Mesenchymal stem cell (in vitro differentiated cells and primary cell): ENCODE data around the gene FGFBP1.

Experiments
- DNase-seq: peaks from one replicate; pipeline ENCODE4 v3.0.0-alpha.2; 2013
- H2AFZ ChIP-seq: one replicate; pipeline ENCODE4 v1.6.1; 2013; ENCODE audit warnings: low read depth, mild to moderate bottlenecking, control low read depth, inconsistent platforms, low read length, moderate library complexity
- H2AK5ac ChIP-seq: 2 replicates; pipeline ENCODE4 v1.6.1; 2013; ENCODE audit warnings: low read length, moderate library complexity, mild to moderate bottlenecking, inconsistent platforms; ENCODE audit not compliant: severe bottlenecking
- H2BK120ac ChIP-seq: one replicate; pipeline ENCODE4 v1.6.1; 2013; ENCODE audit warnings: low read depth, mild to moderate bottlenecking, inconsistent platforms, low read length, moderate library complexity
- H2BK12ac ChIP-seq, 2 experiments: one replicate each; pipeline ENCODE4 v1.6.1; 2013; ENCODE audit warnings: inconsistent platforms in 2 of 2, low read length in 2 of 2, mild to moderate bottlenecking in 2 of 2, moderate library complexity in 2 of 2, control low read depth in 1 of 2
- H2BK15ac ChIP-seq: one replicate; pipeline ENCODE4 v1.6.1; 2013; ENCODE audit warnings: mild to moderate bottlenecking, low read depth, inconsistent platforms; ENCODE audit not compliant: poor library complexity, severe bottlenecking
- H2BK5ac ChIP-seq: 2 replicates; pipeline ENCODE4 v1.6.1; 2013; ENCODE audit warnings: low read depth, mild to moderate bottlenecking, low read length, control low read depth, inconsistent platforms; ENCODE audit not compliant: poor library complexity, severe bottlenecking
- H3K14ac ChIP-seq, 2 experiments: one replicate each; pipeline ENCODE4 v1.6.1; 2013; ENCODE audit warnings: inconsistent platforms in 2 of 2, low read length in 2 of 2, control low read depth in 1 of 2, mild to moderate bottlenecking in 1 of 2, moderate library complexity in 1 of 2
- H3K18ac ChIP-seq, 2 experiments: one replicate each; pipeline ENCODE4 v1.6.1; 2013; ENCODE audit warnings: inconsistent platforms in 2 of 2, low read length in 2 of 2, control low read depth in 1 of 2, low read depth in 1 of 2, mild to moderate bottlenecking in 1 of 2
- H3K23ac ChIP-seq, 2 experiments: one replicate each; pipeline ENCODE4 v1.6.1; 2013; ENCODE audit warnings: inconsistent platforms in 2 of 2, low read length in 2 of 2, mild to moderate bottlenecking in 2 of 2, moderate library complexity in 2 of 2, control low read depth in 1 of 2
- H3K27ac ChIP-seq: 2 replicates; pipeline ENCODE4 v1.5.1; 2013; ENCODE audit warnings: mild to moderate bottlenecking, moderate library complexity, low read length, control low read depth, inconsistent platforms; ENCODE audit not compliant: poor library complexity, severe bottlenecking
- H3K27me3 ChIP-seq, 2 experiments: 2 replicates each; pipeline versions ENCODE4 v1.6.1 to v1.7.0; 2013; ENCODE audit warnings: low read length in 2 of 2, mild to moderate bottlenecking in 2 of 2, moderate library complexity in 2 of 2, control low read depth in 1 of 2, inconsistent platforms in 1 of 2; ENCODE audit not compliant: control insufficient read depth in 1 of 2, insufficient read depth in 1 of 2
- H3K36me3 ChIP-seq, 2 experiments: 2 replicates each; pipeline versions ENCODE4 v1.6.1 to v1.7.0; 2013; ENCODE audit warnings: low read length in 2 of 2, control low read depth in 1 of 2, inconsistent platforms in 1 of 2, low read depth in 1 of 2, mild to moderate bottlenecking in 1 of 2; ENCODE audit not compliant: insufficient read depth in 2 of 2, control insufficient read depth in 1 of 2
- H3K4ac ChIP-seq, 2 experiments: one replicate each; pipeline ENCODE4 v1.6.1; 2013; ENCODE audit warnings: inconsistent platforms in 2 of 2, low read length in 2 of 2, mild to moderate bottlenecking in 2 of 2, moderate library complexity in 2 of 2, control low read depth in 1 of 2, low read depth in 1 of 2
- H3K4me1 ChIP-seq: 2 replicates; pipeline ENCODE4 v1.6.1; 2013; ENCODE audit warnings: low read depth, low read length, control low read depth; ENCODE audit not compliant: control insufficient read depth, insufficient read depth
- H3K4me2 ChIP-seq: 2 replicates; pipeline ENCODE4 v1.6.1; 2013; ENCODE audit warnings: low read length, mild to moderate bottlenecking, inconsistent platforms; ENCODE audit not compliant: poor library complexity, severe bottlenecking
- H3K4me3 ChIP-seq, 2 experiments: 2 replicates each; pipeline versions ENCODE4 v1.5.1 to v1.7.0; 2013; ENCODE audit warnings: low read length in 2 of 2, mild to moderate bottlenecking in 2 of 2, control low read depth in 1 of 2, low read depth in 1 of 2; ENCODE audit not compliant: insufficient read depth in 1 of 2
- H3K79me1 ChIP-seq: replicated peaks from 2 replicates; pipeline ENCODE4 v1.6.1; 2013; ENCODE audit warnings: mild to moderate bottlenecking, control low read depth, low read length, inconsistent platforms; ENCODE audit not compliant: poor library complexity, severe bottlenecking
- H3K9ac ChIP-seq: 2 replicates; pipeline ENCODE4 v1.7.0; 2013; ENCODE audit warnings: mild to moderate bottlenecking, low read length, moderate library complexity
- H3K9me3 ChIP-seq: 2 replicates; pipeline ENCODE4 v1.7.0; 2013; ENCODE audit warnings: mild to moderate bottlenecking, low read length; ENCODE audit not compliant: control insufficient read depth
- H4K8ac ChIP-seq: one replicate; pipeline ENCODE4 v1.6.1; 2013; ENCODE audit warnings: inconsistent platforms, mild to moderate bottlenecking, low read length, moderate library complexity
- H4K91ac ChIP-seq: one replicate; pipeline ENCODE4 v1.6.1; 2013; ENCODE audit warnings: mild to moderate bottlenecking, low read length, inconsistent platforms
- WGBS: methylation state at CpG from one replicate; pipeline ENCODE4 v1.1.7; 2013; ENCODE audit warnings: mixed read lengths; 5-methylcytosine and 5-hydroxymethylcytosine counted together

The FGFBP1 gene

DNA sequence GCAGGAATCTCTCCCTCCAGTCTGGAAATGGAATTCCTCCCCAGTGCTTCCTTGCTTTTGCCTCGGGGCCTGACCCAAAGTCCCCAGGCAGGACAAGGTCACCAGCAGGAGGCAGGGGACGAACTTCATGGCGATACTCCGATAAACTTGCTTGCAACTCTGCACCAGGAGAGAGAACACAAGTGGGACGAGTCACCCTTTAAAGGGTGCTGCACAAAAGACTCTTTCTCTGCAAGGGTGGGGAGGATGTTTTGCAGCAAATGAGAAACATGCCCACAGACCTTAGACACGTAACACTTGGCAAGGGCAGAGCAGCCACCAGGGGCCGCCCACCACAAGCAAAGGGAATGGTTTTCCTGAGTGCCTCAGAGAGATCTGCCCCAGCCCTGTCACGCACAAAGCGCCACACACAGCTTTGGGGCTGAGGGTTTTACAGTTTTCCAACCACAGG is 24.5 kb upstream of the FGFBP1 start, which contains the start of gene FGFBP2:
FGFBP2 (minus strand) TSS at position 175 of the 451 bp plus-strand sequence; CDS start at position 129, 46 bp downstream.
- no peak within 1 kb of the TSS for H2BK120ac ChIP-seq
- H3K79me1 ChIP-seq, result no peaks in the 10 kb centered on the region
- H2AFZ ChIP-seq, result no peak within 1 kb of the TSS
- H4K91ac ChIP-seq, result no peak within 1 kb of the TSS
- peaks cover 3% of the 10 kb centered on the region for H3K4me1 ChIP-seq
- H3K9me3 ChIP-seq, result peaks cover 7% of the 10 kb centered on the region
- H3K27me3 ChIP-seq, result peaks cover 0 to 10% of the 10 kb centered on the region in 2 experiments
- H3K36me3 ChIP-seq, result no peaks in the 10 kb centered on the region
- H2BK15ac ChIP-seq, result no peak within 1 kb of the TSS
- H3K14ac ChIP-seq, result peak within 1 kb of the TSS in 1 of 2 experiments; percentile 58
- no peak within 1 kb of the TSS for H2BK12ac ChIP-seq
- H3K4me2 ChIP-seq, result no peak within 1 kb of the TSS
- no peak within 1 kb of the TSS for H2BK5ac ChIP-seq
- no peak within 1 kb of the TSS for H4K8ac ChIP-seq
- H3K9ac ChIP-seq, result no peak within 1 kb of the TSS
- H3K4ac ChIP-seq, result no peak within 1 kb of the TSS
- no peak within 1 kb of the TSS for H3K27ac ChIP-seq
- peak; percentile 58 for DNase-seq
- no peak within 1 kb of the TSS for H3K18ac ChIP-seq
- H2AK5ac ChIP-seq, result no peak within 1 kb of the TSS
- WGBS, result 43% methylated on average over 9 of the region's 9 CpGs
- no peak within 1 kb of the TSS for H3K4me3 ChIP-seq
- H3K23ac ChIP-seq, result no peak within 1 kb of the TSS

DNA sequence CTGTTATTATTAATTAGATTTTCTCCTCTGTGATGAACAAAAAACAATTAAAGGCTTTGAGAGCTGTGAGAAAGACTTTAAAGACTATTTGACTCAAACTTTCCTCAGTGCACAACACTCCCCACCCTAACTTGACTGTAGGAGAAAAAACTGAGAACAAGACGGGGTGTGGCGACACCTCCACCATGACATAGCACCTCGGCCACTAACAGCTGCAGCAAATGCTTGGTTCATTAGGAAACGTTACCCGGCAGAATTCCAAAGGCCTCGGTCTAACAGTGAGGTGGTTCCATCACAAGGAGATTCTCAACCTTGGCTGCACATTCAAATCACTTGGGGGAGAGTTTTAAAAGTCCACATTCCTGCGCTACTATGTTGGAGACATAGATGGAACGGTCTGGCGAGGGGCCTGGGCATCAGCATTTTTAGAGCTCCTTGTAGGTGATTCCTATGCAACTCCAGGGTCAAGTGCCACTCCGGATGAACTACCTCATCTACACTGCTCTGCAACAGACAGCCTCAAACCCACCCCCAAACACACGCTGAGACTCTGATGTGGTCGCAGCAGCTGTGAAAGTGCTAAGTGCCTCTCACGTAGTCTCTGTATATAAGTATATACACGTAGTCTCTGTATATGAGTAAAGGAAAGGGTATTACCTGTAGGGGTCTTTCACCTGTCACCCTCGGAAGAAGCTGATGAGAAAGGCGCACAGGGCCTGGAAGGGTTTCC is 23.4 kb upstream of the FGFBP1 start:
- H2BK120ac ChIP-seq, result no peak overlapping the region
- no peak overlapping the region for H3K23ac ChIP-seq
- H2BK12ac ChIP-seq, result no peak overlapping the region
- no peak overlapping the region for H3K4me2 ChIP-seq
- no peak overlapping the region for H3K4ac ChIP-seq
- no peak overlapping the region for H4K91ac ChIP-seq
- H3K4me3 ChIP-seq, result no peak overlapping the region
- no peak overlapping the region for H2BK5ac ChIP-seq
- H3K9ac ChIP-seq, result no peak overlapping the region
- WGBS, result 80% methylated on average over 16 of the region's 16 CpGs
- no peak overlapping the region for H4K8ac ChIP-seq
- no peaks in the 10 kb centered on the region for H3K36me3 ChIP-seq
- no peak overlapping the region for H2AK5ac ChIP-seq
- H3K4me1 ChIP-seq, result peaks cover 3% of the 10 kb centered on the region
- no peak overlapping the region for H3K18ac ChIP-seq
- H3K27me3 ChIP-seq, result peaks cover 0 to 10% of the 10 kb centered on the region in 2 experiments
- H3K79me1 ChIP-seq, result no peaks in the 10 kb centered on the region
- H2AFZ ChIP-seq, result no peak overlapping the region
- H3K9me3 ChIP-seq, result peaks cover 7% of the 10 kb centered on the region
- H2BK15ac ChIP-seq, result no peak overlapping the region
- no peak overlapping the region for H3K27ac ChIP-seq
- no peak overlapping the region for H3K14ac ChIP-seq
- no peak for DNase-seq

- Histone ChIP-seq H2BK15ac (no peak overlapping the region), H3K14ac (no peak overlapping the region), H2BK120ac (no peak overlapping the region), H4K8ac (no peak overlapping the region), H2AFZ (no peak overlapping the region), H3K4me3 (no peak overlapping the region), H3K23ac (no peak overlapping the region), H2BK5ac (no peak overlapping the region), H3K79me1 (no peaks in the 10 kb centered on the region), H3K9ac (no peak overlapping the region), H3K9me3 (no peaks in the 10 kb centered on the region), H2AK5ac (no peak overlapping the region), H3K18ac (no peak overlapping the region), H3K27me3 (peaks cover 0 to 5% of the 10 kb centered on the region in 2 experiments), H4K91ac (no peak overlapping the region), H3K4me2 (no peak overlapping the region), H3K27ac (no peak overlapping the region), H3K36me3 (no peaks in the 10 kb centered on the region), H2BK12ac (no peak overlapping the region), H3K4me1 (peaks cover 4% of the 10 kb centered on the region), H3K4ac (no peak overlapping the region)
- no peak for DNase-seq
- no CpG with 5 or more reads among the region's 2 CpGs for WGBS
Observed at GRCh38 chr4:15958562-15958961, 20.0 kb upstream of the FGFBP1 start.

DNA sequence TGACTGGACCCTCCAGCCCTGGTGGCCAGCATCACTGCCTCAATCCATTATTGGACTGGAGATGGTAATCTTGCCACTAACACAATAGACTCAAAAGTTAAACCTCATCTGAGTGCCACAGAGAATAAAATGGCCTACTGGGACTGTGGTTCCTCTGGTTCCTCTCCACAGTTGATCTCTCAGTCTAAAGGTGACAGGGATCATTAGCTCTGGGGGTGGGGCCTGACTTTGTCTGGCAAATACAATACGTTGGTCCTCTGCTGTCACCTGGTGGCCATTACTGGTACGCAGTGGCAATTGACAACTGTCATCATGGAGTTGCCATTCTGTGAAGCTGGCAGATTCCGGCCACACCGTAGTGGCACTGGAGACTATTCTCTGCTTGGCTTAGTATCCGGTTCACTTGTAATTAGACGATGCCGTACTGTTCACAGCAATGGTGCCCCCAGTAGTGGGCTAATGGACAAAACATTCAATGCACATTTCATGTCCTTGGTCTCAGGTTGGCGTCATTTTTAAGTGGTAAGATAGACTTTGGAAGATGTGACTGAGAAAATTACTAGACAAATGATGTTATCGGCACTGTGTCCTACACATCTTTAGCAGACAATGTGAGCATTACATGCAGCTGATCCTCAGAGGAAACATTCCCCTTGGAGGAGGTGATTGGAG is 17.8 kb upstream of the FGFBP1 start:
- H2BK15ac ChIP-seq, result no peak overlapping the region
- no peak overlapping the region for H2AFZ ChIP-seq
- H3K4me3 ChIP-seq, result no peak overlapping the region
- H2BK5ac ChIP-seq, result no peak overlapping the region
- H3K4ac ChIP-seq, result no peak overlapping the region
- no peak overlapping the region for H3K9ac ChIP-seq
- no peak overlapping the region for H3K4me2 ChIP-seq
- no peak overlapping the region for H3K14ac ChIP-seq
- no peak overlapping the region for H4K91ac ChIP-seq
- H3K18ac ChIP-seq, result no peak overlapping the region
- no peaks in the 10 kb centered on the region for H3K9me3 ChIP-seq
- H4K8ac ChIP-seq, result no peak overlapping the region
- H2BK120ac ChIP-seq, result no peak overlapping the region
- H3K79me1 ChIP-seq, result no peaks in the 10 kb centered on the region
- H2BK12ac ChIP-seq, result no peak overlapping the region
- no peaks in the 10 kb centered on the region for H3K36me3 ChIP-seq
- no peak overlapping the region for H3K27ac ChIP-seq
- WGBS, result 56% methylated on average over 9 of the region's 9 CpGs
- H3K23ac ChIP-seq, result no peak overlapping the region
- DNase-seq, result peak; percentile 66
- peaks cover 0 to 5% of the 10 kb centered on the region in 2 experiments for H3K27me3 ChIP-seq
- H3K4me1 ChIP-seq, result peaks cover 2% of the 10 kb centered on the region
- H2AK5ac ChIP-seq, result no peak overlapping the region
